H9 (cell line): ENCODE measurements around the gene DUSP11. TPM values are rescaled to one million over a fixed set of nuclear protein-coding genes. Genes with fewer than 3 reads are reported as not detected.

Experiments used
- DNase-seq: peaks from one replicate; pipeline ENCODE4 v3.0.0-alpha.2; 2017
- H2AFZ ChIP-seq: one replicate; pipeline ENCODE4 v1.6.1; 2013; ENCODE audit warnings: mild to moderate bottlenecking, low read length, control low read depth, moderate library complexity
- H2AK5ac ChIP-seq: 2 replicates; pipeline ENCODE4 v1.6.1; 2013; ENCODE audit warnings: low read length, control low read depth, mixed read lengths; ENCODE audit not compliant: insufficient read length
- H2BK120ac ChIP-seq: one replicate; pipeline ENCODE4 v1.6.1; 2013; ENCODE audit warnings: low read depth, mild to moderate bottlenecking, low read length, control low read depth, inconsistent platforms; ENCODE audit not compliant: poor library complexity, severe bottlenecking
- H2BK12ac ChIP-seq: 2 replicates; pipeline ENCODE4 v1.6.1; 2013; ENCODE audit warnings: low read length, control low read depth, mixed read lengths, low read depth; ENCODE audit not compliant: insufficient read length
- H2BK15ac ChIP-seq: 2 replicates; pipeline ENCODE4 v1.6.1; 2013; ENCODE audit warnings: low read depth, low read length, control low read depth
- H2BK20ac ChIP-seq: one replicate; pipeline ENCODE4 v1.6.1; 2013; ENCODE audit warnings: low read depth, mild to moderate bottlenecking, low read length, control low read depth, inconsistent platforms; ENCODE audit not compliant: poor library complexity, severe bottlenecking
- H2BK5ac ChIP-seq: 2 replicates; pipeline ENCODE4 v1.6.1; 2013; ENCODE audit warnings: low read length, control low read depth, mixed read lengths; ENCODE audit not compliant: insufficient read length
- H3K14ac ChIP-seq: 2 replicates; pipeline ENCODE4 v1.6.1; 2013; ENCODE audit warnings: low read length, control low read depth; ENCODE audit not compliant: insufficient read depth
- H3K18ac ChIP-seq: 2 replicates; pipeline ENCODE4 v1.6.1; 2013; ENCODE audit warnings: low read depth, mild to moderate bottlenecking, mixed read lengths, low read length, control low read depth; ENCODE audit not compliant: insufficient read length
- H3K23ac ChIP-seq: 2 replicates; pipeline ENCODE4 v1.6.1; 2013; ENCODE audit warnings: low read length, control low read depth, mixed read lengths, low read depth; ENCODE audit not compliant: insufficient read length
- H3K23me2 ChIP-seq: 2 replicates; pipeline ENCODE4 v1.6.1; 2013; ENCODE audit warnings: low read depth, mild to moderate bottlenecking, mixed read lengths, low read length, control low read depth; ENCODE audit not compliant: insufficient read length, poor library complexity, severe bottlenecking
- H3K27ac ChIP-seq: 2 replicates; pipeline ENCODE4 v1.5.1; 2013; ENCODE audit warnings: low read length, control low read depth, mixed read lengths, low read depth; ENCODE audit not compliant: insufficient read length
- H3K27me3 ChIP-seq: 2 replicates; pipeline ENCODE4 v1.6.1; 2013; ENCODE audit warnings: low read length, control low read depth, inconsistent platforms; ENCODE audit not compliant: insufficient read depth
- H3K4ac ChIP-seq: 2 replicates; pipeline ENCODE4 v1.6.1; 2013; ENCODE audit warnings: low read depth, mild to moderate bottlenecking, control low read depth, inconsistent platforms, low read length, moderate library complexity
- H3K4me1 ChIP-seq: 2 replicates; pipeline ENCODE4 v1.6.1; 2013; ENCODE audit warnings: low read length, control low read depth, inconsistent platforms; ENCODE audit not compliant: insufficient read depth
- H3K4me2 ChIP-seq: 2 replicates; pipeline ENCODE4 v1.6.1; 2013; ENCODE audit warnings: low read length, control low read depth, mixed read lengths; ENCODE audit not compliant: insufficient read length, insufficient read depth
- H3K56ac ChIP-seq: 2 replicates; pipeline ENCODE4 v1.6.1; 2013; ENCODE audit warnings: low read depth, mild to moderate bottlenecking, mixed read lengths, low read length, control low read depth; ENCODE audit not compliant: insufficient read length
- H3K79me1 ChIP-seq: 2 replicates; pipeline ENCODE4 v1.6.1; 2013; ENCODE audit warnings: low read depth, mild to moderate bottlenecking, moderate library complexity, low read length, control low read depth, inconsistent platforms; ENCODE audit not compliant: insufficient read depth, poor library complexity, severe bottlenecking
- H3K79me2 ChIP-seq: 2 replicates; pipeline ENCODE4 v1.6.1; 2013; ENCODE audit warnings: low read length, control low read depth, inconsistent platforms; ENCODE audit not compliant: insufficient read depth
- H3K9ac ChIP-seq: 2 replicates; pipeline ENCODE4 v1.6.1; 2013; ENCODE audit warnings: low read length, control low read depth, mixed read lengths; ENCODE audit not compliant: insufficient read length; ENCODE audit errors: extremely low read depth
- H3K9me3 ChIP-seq: one replicate; pipeline ENCODE4 v1.6.1; 2013; ENCODE audit warnings: low read depth, low read length, inconsistent platforms; ENCODE audit not compliant: control insufficient read depth
- H3T11ph ChIP-seq: one replicate; pipeline ENCODE4 v1.6.1; 2013; ENCODE audit warnings: mild to moderate bottlenecking, low read length, control low read depth, inconsistent platforms
- H4K20me1 ChIP-seq: one replicate; pipeline ENCODE4 v1.6.1; 2013; ENCODE audit not compliant: control insufficient read depth, insufficient read length, insufficient read depth
- H4K5ac ChIP-seq: 2 replicates; pipeline ENCODE4 v1.6.1; 2013; ENCODE audit warnings: low read depth, mild to moderate bottlenecking, mixed read lengths, low read length, control low read depth; ENCODE audit not compliant: insufficient read length
- H4K8ac ChIP-seq: replicated peaks from 2 replicates; pipeline ENCODE4 v1.6.1; 2013; ENCODE audit warnings: low read length, control low read depth, mixed read lengths, low read depth; ENCODE audit not compliant: insufficient read length
- H4K91ac ChIP-seq: 2 replicates; pipeline ENCODE4 v1.6.1; 2013; ENCODE audit warnings: low read depth, mild to moderate bottlenecking, moderate library complexity, mixed read lengths, low read length, control low read depth; ENCODE audit not compliant: insufficient read length
- H3K27ac Mint-ChIP-seq, 3 experiments: 2 replicates in 2 of 3; 3 replicates in 1 of 3; pipeline ENCODE4 v1.8.0; 2020 to 2021; ENCODE audit warnings: mixed read lengths in 3 of 3, mild to moderate bottlenecking in 1 of 3, moderate library complexity in 1 of 3
- H3K27me3 Mint-ChIP-seq: 2 replicates; pipeline ENCODE4 v1.8.0; 2021; ENCODE audit warnings: low read depth, mild to moderate bottlenecking, moderate library complexity, mixed read lengths
- H3K36me3 Mint-ChIP-seq, 3 experiments: 2 replicates in 2 of 3; 3 replicates in 1 of 3; pipeline ENCODE4 v1.8.0; 2020 to 2021; ENCODE audit warnings: low read depth in 3 of 3, mixed read lengths in 3 of 3; ENCODE audit not compliant: insufficient read depth in 1 of 3
- H3K4me1 Mint-ChIP-seq, 2 experiments: 2 replicates each; pipeline ENCODE4 v1.8.0; 2020; ENCODE audit warnings: mixed read lengths in 2 of 2
- H3K4me3 Mint-ChIP-seq, 2 experiments: 2 replicates in 1 of 2; 3 replicates in 1 of 2; pipeline ENCODE4 v1.8.0; 2020 to 2021; ENCODE audit warnings: mild to moderate bottlenecking in 2 of 2, mixed read lengths in 2 of 2, moderate library complexity in 1 of 2
- H3K9me3 Mint-ChIP-seq, 2 experiments: 2 replicates in 1 of 2; 3 replicates in 1 of 2; pipeline ENCODE4 v1.8.0; 2020; ENCODE audit warnings: mild to moderate bottlenecking in 2 of 2, mixed read lengths in 2 of 2, moderate library complexity in 1 of 2
- WGBS: extraction: QIAGEN DNeasy Blood & Tissue Kit; methylation state at CpG from one replicate; pipeline ENCODE4 v1.1.7; 2013; ENCODE audit warnings: missing lambda C conversion rate, low lambda C conversion rate, mixed read lengths; ENCODE audit not compliant: insufficient read length; ENCODE audit errors: extremely low coverage; 5-methylcytosine and 5-hydroxymethylcytosine counted together
- total RNA-seq: library from RNA; stranded (reverse); gene quantifications from 2 replicates; pipeline ENCODE4 v1.2.1, GENCODE V29; 2021
- TF ChIP-seq, protein P1 (sequence below): fragments of 200-600 bp; sonication (generic); conservative IDR thresholded peaks from 3 replicates; pipeline ENCODE4 v1.8.0; 2021; ENCODE audit warnings: antibody characterized with exemption, mild to moderate bottlenecking

Gene DUSP11
- total RNA-seq, 1 experiment from 2014 or later = 21.4 TPM

DNA sequence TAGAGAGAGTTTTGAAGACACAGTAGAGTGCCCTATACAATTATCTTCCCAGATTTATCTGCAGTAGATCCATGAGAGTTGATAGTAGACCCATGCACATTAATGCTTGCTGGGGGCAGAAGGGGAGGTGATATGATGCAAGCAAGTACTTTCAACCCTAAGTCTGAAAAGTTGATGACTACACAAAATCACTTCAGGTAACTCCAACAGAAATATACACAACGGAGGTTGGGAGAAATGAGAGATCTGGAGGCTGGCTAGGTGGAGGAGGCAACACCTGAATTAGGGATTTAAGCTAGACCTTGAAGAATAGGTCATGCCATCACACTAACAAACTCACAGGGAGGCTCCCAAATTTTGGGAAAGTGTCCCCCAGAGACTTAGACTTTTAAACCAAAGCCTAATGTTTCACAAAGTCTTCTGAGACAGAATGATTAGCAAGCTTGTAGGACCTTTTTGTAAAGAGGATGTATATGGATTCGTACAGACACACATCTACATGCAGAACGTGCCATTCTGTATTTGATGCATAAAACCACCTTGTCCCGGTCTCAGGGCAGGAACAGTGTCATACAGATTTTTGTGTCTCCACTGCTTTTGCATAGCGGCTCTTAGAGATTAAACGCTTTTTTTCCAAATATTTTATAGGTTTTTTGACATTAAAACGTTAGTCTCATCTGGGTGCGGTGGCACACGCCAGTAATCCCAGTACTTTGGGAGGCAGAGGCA, 47.9 kb upstream of the DUSP11 start:
- no peak overlapping the region for H3K4ac ChIP-seq
- no peak overlapping the region for H3T11ph ChIP-seq
- H4K8ac ChIP-seq = no peak overlapping the region
- Mint-ChIP-seq H3K4me1 (peaks cover 22 to 32% of the 10 kb centered on the region in 2 experiments), H3K36me3 (peaks cover 15 to 19% (median 18%) of the 10 kb centered on the region in 3 experiments), H3K4me3 (peak overlapping the region; percentile 87 to 88; a peak in 4 of 5 replicates), H3K9me3 (peaks cover 0 to 2% of the 10 kb centered on the region in 2 experiments; a peak in 1 of 5 replicates), H3K27me3 (peaks cover 24% of the 10 kb centered on the region), H3K27ac (no peak overlapping the region)
- H3K4me2 ChIP-seq = peak overlapping the region; percentile 99
- no peaks in the 10 kb centered on the region; the same call in 1 of the 2 replicates for H3K4me1 ChIP-seq
- H3K27ac ChIP-seq = no peak overlapping the region
- H4K91ac ChIP-seq = no peak overlapping the region
- H3K79me2 ChIP-seq = peaks cover 5% of the 10 kb centered on the region; the same call in 1 of the 2 replicates
- no peak overlapping the region for H3K56ac ChIP-seq
- H2BK12ac ChIP-seq = no peak overlapping the region
- peaks cover 3% of the 10 kb centered on the region for H3K79me1 ChIP-seq
- H3K23me2 ChIP-seq = peaks cover 6% of the 10 kb centered on the region
- no peaks in the 10 kb centered on the region for H3K9me3 ChIP-seq
- no CpG with 5 or more reads among the region's 9 CpGs for WGBS
- DNase-seq = no peak
- no peak overlapping the region for H3K23ac ChIP-seq
- no peak overlapping the region for H3K9ac ChIP-seq
- TF ChIP-seq, protein P1, sequence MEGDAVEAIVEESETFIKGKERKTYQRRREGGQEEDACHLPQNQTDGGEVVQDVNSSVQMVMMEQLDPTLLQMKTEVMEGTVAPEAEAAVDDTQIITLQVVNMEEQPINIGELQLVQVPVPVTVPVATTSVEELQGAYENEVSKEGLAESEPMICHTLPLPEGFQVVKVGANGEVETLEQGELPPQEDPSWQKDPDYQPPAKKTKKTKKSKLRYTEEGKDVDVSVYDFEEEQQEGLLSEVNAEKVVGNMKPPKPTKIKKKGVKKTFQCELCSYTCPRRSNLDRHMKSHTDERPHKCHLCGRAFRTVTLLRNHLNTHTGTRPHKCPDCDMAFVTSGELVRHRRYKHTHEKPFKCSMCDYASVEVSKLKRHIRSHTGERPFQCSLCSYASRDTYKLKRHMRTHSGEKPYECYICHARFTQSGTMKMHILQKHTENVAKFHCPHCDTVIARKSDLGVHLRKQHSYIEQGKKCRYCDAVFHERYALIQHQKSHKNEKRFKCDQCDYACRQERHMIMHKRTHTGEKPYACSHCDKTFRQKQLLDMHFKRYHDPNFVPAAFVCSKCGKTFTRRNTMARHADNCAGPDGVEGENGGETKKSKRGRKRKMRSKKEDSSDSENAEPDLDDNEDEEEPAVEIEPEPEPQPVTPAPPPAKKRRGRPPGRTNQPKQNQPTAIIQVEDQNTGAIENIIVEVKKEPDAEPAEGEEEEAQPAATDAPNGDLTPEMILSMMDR = no peak
- H4K20me1 ChIP-seq = no peaks in the 10 kb centered on the region
- no peak overlapping the region for H2AFZ ChIP-seq
- no peak overlapping the region for H3K18ac ChIP-seq
- no peak overlapping the region for H2BK120ac ChIP-seq
- H2BK20ac ChIP-seq = no peak overlapping the region
- H3K27me3 ChIP-seq = no peaks in the 10 kb centered on the region
- H2AK5ac ChIP-seq = no peak overlapping the region
- no peak overlapping the region for H2BK5ac ChIP-seq
- H4K5ac ChIP-seq = no peak overlapping the region
- H2BK15ac ChIP-seq = no peak overlapping the region
- H3K14ac ChIP-seq = no peak overlapping the region
